Measurements from ENCODE around the gene SORCS2. TPM values are rescaled to one million over a fixed set of nuclear protein-coding genes. Genes with fewer than 3 reads are reported as not detected.
A peak's percentile ranks its signal among the peaks of the same experiment; 100 is the strongest.

SORCS2 gene
- total and polyA plus RNA-seq, 12 donors = 0.67 to 15.5 (median 1.3) TPM

GRCh38 chr4:7416745-7417432, 224.6 kb downstream of the SORCS2 start:
- 76 to 85% (median 79%) methylated on average over 10 to 14 of the region's 14 CpGs for WGBS, 4 donors
- Histone ChIP-seq H3K4me1 (replicated peaks in 1 of 2) (no peaks in the 10 kb centered on the region), H3K4me3 (no peak overlapping the region), H3K27ac (no peak overlapping the region), H3K9me3 (replicated peaks in 1 of 3) (no peaks in the 10 kb centered on the region), H3K27me3 (no peaks in the 10 kb centered on the region), H3K36me3 (replicated peaks in 1 of 2) (no peaks in the 10 kb centered on the region)
- intact Hi-C loops (cut with DNase I) = no loop called here
- DNase-seq = peak in 3 of 7 donors; percentile 2 to 4 (median 2)
- no peak for TF ChIP-seq POLR2A (IDR thresholded peaks at IDR 0.05)
- TF ChIP-seq, protein P1, sequence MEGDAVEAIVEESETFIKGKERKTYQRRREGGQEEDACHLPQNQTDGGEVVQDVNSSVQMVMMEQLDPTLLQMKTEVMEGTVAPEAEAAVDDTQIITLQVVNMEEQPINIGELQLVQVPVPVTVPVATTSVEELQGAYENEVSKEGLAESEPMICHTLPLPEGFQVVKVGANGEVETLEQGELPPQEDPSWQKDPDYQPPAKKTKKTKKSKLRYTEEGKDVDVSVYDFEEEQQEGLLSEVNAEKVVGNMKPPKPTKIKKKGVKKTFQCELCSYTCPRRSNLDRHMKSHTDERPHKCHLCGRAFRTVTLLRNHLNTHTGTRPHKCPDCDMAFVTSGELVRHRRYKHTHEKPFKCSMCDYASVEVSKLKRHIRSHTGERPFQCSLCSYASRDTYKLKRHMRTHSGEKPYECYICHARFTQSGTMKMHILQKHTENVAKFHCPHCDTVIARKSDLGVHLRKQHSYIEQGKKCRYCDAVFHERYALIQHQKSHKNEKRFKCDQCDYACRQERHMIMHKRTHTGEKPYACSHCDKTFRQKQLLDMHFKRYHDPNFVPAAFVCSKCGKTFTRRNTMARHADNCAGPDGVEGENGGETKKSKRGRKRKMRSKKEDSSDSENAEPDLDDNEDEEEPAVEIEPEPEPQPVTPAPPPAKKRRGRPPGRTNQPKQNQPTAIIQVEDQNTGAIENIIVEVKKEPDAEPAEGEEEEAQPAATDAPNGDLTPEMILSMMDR (IDR thresholded peaks at IDR 0.05) = no peak

- Histone ChIP-seq H3K4me3 (no peak overlapping the region), H3K36me3 (replicated peaks in 1 of 2) (no peaks in the 10 kb centered on the region), H3K27me3 (no peaks in the 10 kb centered on the region), H3K27ac (no peak overlapping the region), H3K4me1 (replicated peaks in 1 of 2) (no peaks in the 10 kb centered on the region), H3K9me3 (replicated peaks in 1 of 3) (no peaks in the 10 kb centered on the region)
- WGBS, 4 donors = 85 to 94% (median 87%) methylated on average over 8 to 9 of the region's 9 CpGs
- TF ChIP-seq POLR2A (IDR thresholded peaks at IDR 0.05) = no peak
- TF ChIP-seq, protein P1 (IDR thresholded peaks at IDR 0.05) = no peak
- peak in 4 of 7 donors; percentile 2 to 20 (median 6) for DNase-seq
- intact Hi-C loops (cut with DNase I) = no loop called here
Measured at GRCh38 chr4:7417639-7418038, 225.3 kb downstream of the SORCS2 start.

GRCh38 chr4:7418131-7418943, 226.0 kb downstream of the SORCS2 start:
- no peak for TF ChIP-seq POLR2A (IDR thresholded peaks at IDR 0.05)
- TF ChIP-seq, protein P1 (IDR thresholded peaks at IDR 0.05) = no peak
- 82 to 85% (median 84%) methylated on average over 14 to 15 of the region's 15 CpGs for WGBS, 4 donors
- Histone ChIP-seq H3K27me3 (no peaks in the 10 kb centered on the region), H3K27ac (no peak overlapping the region), H3K4me3 (no peak overlapping the region), H3K9me3 (replicated peaks in 1 of 3) (no peaks in the 10 kb centered on the region), H3K36me3 (replicated peaks in 1 of 2) (no peaks in the 10 kb centered on the region), H3K4me1 (replicated peaks in 1 of 2) (no peaks in the 10 kb centered on the region)
- intact Hi-C loops (cut with DNase I) = no loop called here
- DNase-seq = peak in 4 of 7 donors; percentile 1 to 11 (median 2)

DNA sequence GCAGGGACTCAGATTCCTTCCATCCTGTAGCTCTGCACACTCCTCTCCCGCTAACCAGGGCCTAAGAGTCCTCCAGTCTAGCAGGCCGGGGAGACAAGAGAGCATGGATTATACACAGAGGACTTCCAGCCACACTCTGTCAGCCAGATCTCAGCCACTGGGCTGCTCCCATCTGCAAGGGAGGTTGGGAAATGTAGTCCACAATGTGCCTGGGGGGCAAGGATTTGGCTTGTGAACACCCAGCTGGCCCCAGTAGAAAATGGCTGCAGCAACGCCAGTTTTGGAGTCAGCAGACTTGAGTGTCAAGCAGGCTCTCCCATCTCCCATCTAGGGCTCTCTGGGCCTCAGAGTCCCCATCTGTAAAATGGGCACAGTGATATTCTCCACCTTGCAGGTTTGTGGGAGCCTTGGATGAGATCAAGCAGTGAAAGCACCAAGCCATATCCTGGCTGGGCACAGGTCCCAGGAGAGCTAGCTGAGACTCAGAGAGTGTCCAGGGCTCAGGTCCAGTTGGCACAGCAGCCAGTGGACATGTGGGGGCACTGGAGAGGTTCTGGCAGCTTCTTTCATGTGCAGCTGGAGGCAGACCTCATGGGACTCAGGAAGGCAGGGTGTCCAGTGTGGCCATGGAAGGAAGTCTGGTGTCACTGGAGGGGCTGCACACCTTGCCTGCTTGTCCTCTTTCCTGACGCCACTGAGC, 227.8 kb downstream of the SORCS2 start:
- H3K27me3 ChIP-seq = no peaks in the 10 kb centered on the region
- H3K4me3 ChIP-seq = no peak overlapping the region
- peak in 4 of 7 donors; percentile 3 to 23 (median 8) for DNase-seq
- no peaks in the 10 kb centered on the region for H3K4me1 ChIP-seq (replicated peaks in 1 of 2)
- no peak overlapping the region for H3K27ac ChIP-seq
- WGBS, 4 donors = 60 to 100% (median 81%) methylated on average over 3 to 4 of the region's 4 CpGs
- no peak for TF ChIP-seq POLR2A (IDR thresholded peaks at IDR 0.05)
- TF ChIP-seq, protein P1 (IDR thresholded peaks at IDR 0.05) = no peak
- H3K9me3 ChIP-seq (replicated peaks in 1 of 3) = no peaks in the 10 kb centered on the region
- H3K36me3 ChIP-seq (replicated peaks in 1 of 2) = no peaks in the 10 kb centered on the region
- intact Hi-C loops (cut with DNase I) = no loop called here
